Stomach (tissue), 9 donors: ENCODE results near the gene SLC66A1. TPM values are rescaled to one million over a fixed set of nuclear protein-coding genes. Genes with fewer than 3 reads are reported as not detected.
A peak's percentile ranks its signal among the peaks of the same experiment; 100 is the strongest.

Source experiments
- DNase-seq, 2 donors: peaks; one replicate each; pipeline versions ENCODE4 v3.0.0 to v3.0.0-alpha.2; 2013 to 2019
- H3K27ac ChIP-seq, 5 donors: fragments of 200-600 bp in 4 of 5; sonication (generic) in 4 of 5; one replicate each; pipeline ENCODE4 v1.5.1; 2013 to 2019; ENCODE audit warnings: mild to moderate bottlenecking in 1 of 5, moderate library complexity in 1 of 5
- H3K27me3 ChIP-seq, 3 donors: fragments of 200-600 bp; sonication (generic); one replicate each; pipeline ENCODE4 v1.5.1; 2017 to 2019; ENCODE audit warnings: mixed run types in 1 of 3
- H3K36me3 ChIP-seq, 4 donors: fragments of 200-600 bp; sonication (generic); 1 replicate in 3 of 4; 2 replicates in 1 of 4; pipeline ENCODE4 v1.5.1; 2016 to 2019
- H3K4me1 ChIP-seq, 4 donors: fragments of 200-600 bp; sonication (generic); one replicate each; pipeline ENCODE4 v1.5.1; 2016 to 2019
- H3K4me3 ChIP-seq, 4 donors: fragments of 200-600 bp; sonication (generic) in 3 of 4; one replicate each; pipeline ENCODE4 v1.5.1; 2016 to 2019; ENCODE audit warnings: mild to moderate bottlenecking in 1 of 4
- H3K9me3 ChIP-seq, 4 donors: fragments of 200-600 bp; sonication (generic); one replicate each; pipeline ENCODE4 v1.5.1; 2016 to 2019
- CTCF ChIP-seq, 7 experiments: fragments of 450-650 bp in 4 of 7; fragments of 200-600 bp in 3 of 7; sonication (generic) in 3 of 7; IDR thresholded peaks; one replicate each; pipeline ENCODE4 v1.5.1; 2016 to 2019; ENCODE audit warnings: antibody characterized with exemption in 7 of 7, control low read depth in 2 of 7, mild to moderate bottlenecking in 1 of 7
- EP300 ChIP-seq: sonication (generic); formaldehyde crosslinking; IDR thresholded peaks from one replicate; pipeline ENCODE4 v1.6.1; 2017; ENCODE audit warnings: antibody characterized with exemption
- POLR2A ChIP-seq, 4 donors: fragments of 450-650 bp; IDR thresholded peaks; one replicate each; pipeline ENCODE4 v1.6.1; 2016; ENCODE audit warnings: antibody characterized with exemption in 4 of 4, control low read depth in 2 of 4, mild to moderate bottlenecking in 1 of 4, moderate library complexity in 1 of 4
- POLR2AphosphoS5 ChIP-seq, 3 donors: sonication (generic); formaldehyde crosslinking; IDR thresholded peaks; one replicate each; pipeline ENCODE4 v1.6.1; 2016; ENCODE audit warnings: antibody characterized with exemption in 3 of 3
- WGBS, 5 donors: extraction: QIAGEN DNeasy Blood & Tissue Kit in 3 of 5; methylation state at CpG; one replicate each; pipeline versions ENCODE4 v1.1.5 to v1.1.7; 2013 to 2018; 5-methylcytosine and 5-hydroxymethylcytosine counted together
- intact Hi-C: fragments of 100-400 bp; cut with DNase I; formaldehyde crosslinking; loops from one replicate; pipeline ENCODE4 v1.15.1; 2023; ENCODE audit warnings: low total_unique reads
- polyA plus RNA-seq, 3 donors: library from polyadenylated mRNA; stranded (reverse); fragments of 200-250 nt; gene quantifications; one replicate each; pipeline ENCODE4 v1.2.3, GENCODE V29; 2013
- total RNA-seq, 5 donors: library from RNA; depleted of rRNA; stranded (reverse); fragments of >200 nt; gene quantifications; one replicate each; pipeline versions ENCODE4 v1.1.0 to v1.2.3, GENCODE V29; 2014 to 2016
- donor health status: healthy with polysubstance abuse.
- donor health status: Bipolar disorder and iron deficiency.
- donor health status: healthy.

Gene SLC66A1
- total and polyA plus RNA-seq, 8 donors, result 1.8 to 14.5 (median 10.6) TPM

- H3K27ac ChIP-seq, result peak overlapping the region in 3 of 5 donors; percentile 4 to 41 (median 24)
- 83 to 92% (median 89%) methylated on average over 22 to 27 of the region's 27 CpGs for WGBS, 5 donors
- intact Hi-C loops, result loop anchor here (10.0 kb wide), 1 partner anchor 313 kb away; no protein-coding TSS in a partner anchor
These were observed 30.1 kb downstream of the SLC66A1 start for GRCh38 chr1:19342062-19342750.

GRCh38 chr1:19342894-19343616 lies 30.9 kb downstream of the SLC66A1 start:
- TF ChIP-seq CTCF (IDR thresholded peaks at IDR 0.05) (no peak), POLR2A (IDR thresholded peaks at IDR 0.05) (no peak)
- H3K36me3 ChIP-seq, result peaks cover 62 to 86% (median 76%) of the 10 kb centered on the region in 4 donors
- no peak overlapping the region for H3K4me3 ChIP-seq
- peaks cover 14 to 60% (median 36%) of the 10 kb centered on the region in 4 donors for H3K4me1 ChIP-seq
- H3K9me3 ChIP-seq, result no peaks in the 10 kb centered on the region
- DNase-seq, result no peak
- intact Hi-C loops, result loop anchor here (10.0 kb wide), 1 partner anchor 312 kb away; no protein-coding TSS in a partner anchor
- WGBS, 5 donors, result 84 to 89% (median 87%) methylated on average over 24 to 33 of the region's 33 CpGs
- H3K27me3 ChIP-seq, result no peaks in the 10 kb centered on the region
- H3K27ac ChIP-seq, result peak overlapping the region in 1 of 5 donors; percentile 41

More at GRCh38 chr1:19342062-19342750, 30.1 kb downstream of the SLC66A1 start:
- TF ChIP-seq EP300, result no peak
- no peak for TF ChIP-seq POLR2A (IDR thresholded peaks at IDR 0.05)
- TF ChIP-seq POLR2AphosphoS5 (IDR thresholded peaks at IDR 0.05), result no peak
- no peak for TF ChIP-seq CTCF (IDR thresholded peaks at IDR 0.05)
- H3K4me3 ChIP-seq, result no peak overlapping the region
- H3K9me3 ChIP-seq, result no peaks in the 10 kb centered on the region
- DNase-seq, result no peak
- peaks cover 63 to 89% (median 84%) of the 10 kb centered on the region in 4 donors for H3K36me3 ChIP-seq
- no peaks in the 10 kb centered on the region for H3K27me3 ChIP-seq
- peaks cover 6 to 51% (median 30%) of the 10 kb centered on the region in 4 donors for H3K4me1 ChIP-seq

GRCh38 chr1:19343617-19344350 lies 31.7 kb downstream of the SLC66A1 start:
- Histone ChIP-seq H3K9me3 (no peaks in the 10 kb centered on the region), H3K27me3 (no peaks in the 10 kb centered on the region), H3K4me1 (peaks cover 18 to 67% (median 40%) of the 10 kb centered on the region in 4 donors), H3K4me3 (no peak overlapping the region), H3K36me3 (peaks cover 57 to 86% (median 73%) of the 10 kb centered on the region in 4 donors), H3K27ac (peak overlapping the region in 2 of 5 donors; percentile 3 to 18)
- TF ChIP-seq POLR2A (IDR thresholded peaks at IDR 0.05) (no peak), POLR2AphosphoS5 (IDR thresholded peaks at IDR 0.05) (no peak)
- no peak for DNase-seq
- WGBS, 5 donors, result 85 to 93% (median 91%) methylated on average over 15 to 20 of the region's 20 CpGs
- intact Hi-C loops, result loop anchor here (10.0 kb wide), 1 partner anchor 311 kb away; no protein-coding TSS in a partner anchor

GRCh38 chr1:19344372-19344810 lies 32.3 kb downstream of the SLC66A1 start:
- peak overlapping the region in 2 of 5 donors; percentile 3 to 15 for H3K27ac ChIP-seq
- intact Hi-C loops, result loop anchor here (10.0 kb wide), 1 partner anchor 310 kb away; no protein-coding TSS in a partner anchor
- peak; percentile 70 to 73 for DNase-seq
- no peaks in the 10 kb centered on the region for H3K9me3 ChIP-seq
- TF ChIP-seq CTCF (IDR thresholded peaks at IDR 0.05) (peak in 5 of 7 experiments; percentile 86 to 95 (median 93)), POLR2AphosphoS5 (IDR thresholded peaks at IDR 0.05) (peak in 2 of 3 donors; percentile 16 to 59), EP300 (no peak)
- 31 to 57% (median 46%) methylated on average over 12 of the region's 12 CpGs for WGBS, 5 donors
- peaks cover 18 to 72% (median 42%) of the 10 kb centered on the region in 4 donors for H3K4me1 ChIP-seq
- no peaks in the 10 kb centered on the region for H3K27me3 ChIP-seq
- no peak overlapping the region for H3K4me3 ChIP-seq
- H3K36me3 ChIP-seq, result peaks cover 55 to 86% (median 73%) of the 10 kb centered on the region in 4 donors
